GM12891 (cell line): ENCODE measurements around the gene ANKRD34A.

ENCODE experiments used
- PAX5 ChIP-seq: IDR thresholded peaks from 2 replicates; pipeline ENCODE4 v1.6.1; 2011; ENCODE audit warnings: low read length, moderate library complexity, mild to moderate bottlenecking; ENCODE audit not compliant: insufficient read depth, severe bottlenecking
- POLR2A ChIP-seq: IDR thresholded peaks from 2 replicates; pipeline ENCODE4 v1.6.1; 2011; ENCODE audit warnings: low read depth, low read length, control low read depth
- POLR2AphosphoS5 ChIP-seq: IDR thresholded peaks from 2 replicates; pipeline ENCODE4 v1.6.1; 2011; ENCODE audit warnings: low read depth, low read length, control low read depth
- POU2F2 ChIP-seq: IDR thresholded peaks from 2 replicates; pipeline ENCODE4 v1.6.1; 2011; ENCODE audit warnings: low read depth, mild to moderate bottlenecking, control low read depth, low read length, moderate library complexity
- SPI1 ChIP-seq: IDR thresholded peaks from 2 replicates; pipeline ENCODE4 v1.6.1; 2011; ENCODE audit warnings: low read depth, low read length, control low read depth
- TAF1 ChIP-seq: IDR thresholded peaks from 2 replicates; pipeline ENCODE4 v1.6.1; 2011; ENCODE audit warnings: low read depth, low read length, control low read depth

DNA sequence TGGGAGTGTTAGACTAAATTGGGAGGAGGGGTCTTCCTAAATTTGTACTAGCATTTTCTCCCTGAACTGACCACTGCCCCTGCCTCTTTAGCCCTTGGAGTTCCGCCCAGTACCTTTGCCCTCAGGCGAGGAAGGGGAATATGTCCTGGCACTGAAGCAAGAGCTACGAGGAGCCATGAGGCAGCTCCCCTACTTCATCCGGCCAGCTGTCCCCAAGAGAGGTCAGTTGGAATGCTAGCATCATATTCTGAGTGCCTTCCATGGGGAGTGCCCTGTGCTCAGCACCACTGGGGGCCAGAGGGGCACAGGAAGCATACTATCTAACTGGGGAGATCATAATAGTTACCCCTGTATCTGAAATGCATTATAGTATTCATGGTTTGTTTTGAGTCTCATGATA lies 10.8 kb upstream of the ANKRD34A start:
- TF ChIP-seq POLR2A (no peak), POLR2AphosphoS5 (no peak), SPI1 (no peak), POU2F2 (no peak), TAF1 (no peak), PAX5 (no peak)
